Trophoblast cell (in vitro differentiated cells and primary cell): ENCODE data around the gene RAB22A.

Experiments
- DNase-seq, 2 donors: peaks; one replicate each; pipeline ENCODE4 v3.0.0-alpha.2; 2016
- H2AFZ ChIP-seq: 2 replicates; pipeline ENCODE4 v1.6.1; 2013; ENCODE audit warnings: low read length, moderate library complexity, mild to moderate bottlenecking; ENCODE audit not compliant: insufficient read depth, poor library complexity
- H2AK5ac ChIP-seq: 2 replicates; pipeline ENCODE4 v1.6.1; 2013; ENCODE audit warnings: mild to moderate bottlenecking, low read length
- H2BK120ac ChIP-seq: 2 replicates; pipeline ENCODE4 v1.6.1; 2013; ENCODE audit warnings: low read length, mild to moderate bottlenecking, moderate library complexity; ENCODE audit not compliant: insufficient read depth, poor library complexity
- H2BK12ac ChIP-seq: 2 replicates; pipeline ENCODE4 v1.6.1; 2013; ENCODE audit warnings: mild to moderate bottlenecking, low read length, moderate library complexity
- H2BK5ac ChIP-seq: 2 replicates; pipeline ENCODE4 v1.6.1; 2013; ENCODE audit warnings: low read length, low read depth, moderate library complexity, mild to moderate bottlenecking; ENCODE audit not compliant: poor library complexity
- H3K14ac ChIP-seq: 2 replicates; pipeline ENCODE4 v1.6.1; 2013; ENCODE audit warnings: mild to moderate bottlenecking, low read length
- H3K18ac ChIP-seq: 2 replicates; pipeline ENCODE4 v1.6.1; 2013; ENCODE audit warnings: mild to moderate bottlenecking, low read length
- H3K23ac ChIP-seq: 2 replicates; pipeline ENCODE4 v1.6.1; 2013; ENCODE audit warnings: low read length
- H3K27ac ChIP-seq: 2 replicates; pipeline ENCODE4 v1.5.1; 2013; ENCODE audit warnings: low read depth, mild to moderate bottlenecking, inconsistent platforms, low read length, moderate library complexity
- H3K27me3 ChIP-seq: 2 replicates; pipeline ENCODE4 v1.6.1; 2013; ENCODE audit warnings: inconsistent platforms, mild to moderate bottlenecking, low read length, moderate library complexity; ENCODE audit not compliant: insufficient read depth
- H3K36me3 ChIP-seq, 2 experiments: 1 replicate in 1 of 2; 2 replicates in 1 of 2; pipeline ENCODE4 v1.6.1; 2013; ENCODE audit warnings: low read length in 2 of 2, mild to moderate bottlenecking in 2 of 2, moderate library complexity in 1 of 2; ENCODE audit not compliant: insufficient read depth in 2 of 2, control insufficient read depth in 1 of 2
- H3K4ac ChIP-seq: 2 replicates; pipeline ENCODE4 v1.6.1; 2013; ENCODE audit warnings: low read depth, mild to moderate bottlenecking, low read length, moderate library complexity
- H3K4me1 ChIP-seq, 2 experiments: 1 replicate in 1 of 2; 2 replicates in 1 of 2; pipeline ENCODE4 v1.6.1; 2013; ENCODE audit warnings: low read length in 2 of 2, mild to moderate bottlenecking in 2 of 2, moderate library complexity in 1 of 2; ENCODE audit not compliant: insufficient read depth in 2 of 2, control insufficient read depth in 1 of 2
- H3K4me2 ChIP-seq: 2 replicates; pipeline ENCODE4 v1.6.1; 2013; ENCODE audit warnings: inconsistent platforms, mild to moderate bottlenecking, low read length, moderate library complexity
- H3K4me3 ChIP-seq: 2 replicates; pipeline ENCODE4 v1.5.1; 2013; ENCODE audit warnings: mild to moderate bottlenecking, low read depth, low read length, inconsistent platforms
- H3K79me1 ChIP-seq: one replicate; pipeline ENCODE4 v1.6.1; 2013; ENCODE audit warnings: low read length
- H3K79me2 ChIP-seq: 2 replicates; pipeline ENCODE4 v1.6.1; 2013; ENCODE audit warnings: low read length, mild to moderate bottlenecking; ENCODE audit not compliant: control insufficient read depth, insufficient read depth, poor library complexity
- H3K9ac ChIP-seq: 2 replicates; pipeline ENCODE4 v1.6.1; 2013; ENCODE audit warnings: mild to moderate bottlenecking, low read length
- H3K9me3 ChIP-seq: 2 replicates; pipeline ENCODE4 v1.6.1; 2013; ENCODE audit warnings: low read depth, mild to moderate bottlenecking, control low read depth, inconsistent platforms, low read length; ENCODE audit not compliant: insufficient read depth
- H4K12ac ChIP-seq: 2 replicates; pipeline ENCODE4 v1.6.1; 2013; ENCODE audit warnings: low read depth, mild to moderate bottlenecking, low read length, moderate library complexity
- H4K8ac ChIP-seq: 2 replicates; pipeline ENCODE4 v1.6.1; 2013; ENCODE audit warnings: low read depth, mild to moderate bottlenecking, low read length, moderate library complexity
- H4K91ac ChIP-seq: one replicate; pipeline ENCODE4 v1.6.1; 2013; ENCODE audit warnings: low read depth, mild to moderate bottlenecking, low read length, moderate library complexity
- WGBS: extraction: QIAGEN DNeasy Blood & Tissue Kit; methylation state at CpG from one replicate; pipeline ENCODE4 v1.1.7; 2013; ENCODE audit warnings: missing lambda C conversion rate; ENCODE audit not compliant: insufficient read length, insufficient coverage; ENCODE audit errors: extremely low coverage; 5-methylcytosine and 5-hydroxymethylcytosine counted together

The RAB22A gene

GRCh38 chr20:58267389-58268215 lies 41.9 kb upstream of the RAB22A start:
- Histone ChIP-seq H4K8ac (no peak overlapping the region), H2AK5ac (no peak overlapping the region), H3K9me3 (peaks cover 5% of the 10 kb centered on the region), H3K27me3 (no peaks in the 10 kb centered on the region), H3K36me3 (peaks cover 8 to 10% of the 10 kb centered on the region in 2 experiments), H4K12ac (no peak overlapping the region), H3K9ac (no peak overlapping the region), H4K91ac (no peak overlapping the region), H2BK12ac (no peak overlapping the region), H3K18ac (no peak overlapping the region), H3K23ac (no peak overlapping the region), H3K79me1 (no peaks in the 10 kb centered on the region), H2BK120ac (no peak overlapping the region), H3K27ac (no peak overlapping the region), H3K4me3 (no peak overlapping the region), H2AFZ (no peak overlapping the region), H3K4me2 (no peak overlapping the region), H3K79me2 (no peaks in the 10 kb centered on the region), H3K14ac (no peak overlapping the region), H3K4ac (no peak overlapping the region), H2BK5ac (no peak overlapping the region), H3K4me1 (no peaks in the 10 kb centered on the region)
- no CpG with 5 or more reads among the region's 9 CpGs for WGBS
- no peak for DNase-seq

DNA sequence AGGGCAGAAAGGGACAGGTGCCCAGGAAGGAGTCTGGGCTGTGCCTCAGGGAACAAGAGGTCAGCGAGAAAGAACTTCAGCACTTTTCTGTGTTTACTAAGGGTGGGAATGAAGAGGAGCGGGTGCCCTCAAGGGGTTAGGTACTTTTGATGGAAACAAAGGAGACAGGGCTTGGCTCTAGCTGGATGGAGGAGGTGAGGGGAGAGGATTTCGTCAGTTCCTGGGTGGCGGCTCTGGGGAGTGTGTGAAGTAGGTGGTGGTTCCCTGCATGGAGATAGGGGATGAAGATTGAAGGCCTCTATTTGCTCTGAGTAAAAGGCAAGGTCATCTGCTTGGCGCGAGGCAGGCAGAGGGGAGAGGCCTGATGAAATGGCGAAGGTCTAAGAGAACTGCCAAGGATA lies 41.1 kb upstream of the RAB22A start:
- no peak overlapping the region for H3K18ac ChIP-seq
- peaks cover 4 to 9% of the 10 kb centered on the region in 2 experiments for H3K36me3 ChIP-seq
- H3K4me3 ChIP-seq, result no peak overlapping the region
- H4K12ac ChIP-seq, result no peak overlapping the region
- H3K4me1 ChIP-seq, result no peaks in the 10 kb centered on the region
- no peak overlapping the region for H4K8ac ChIP-seq
- no peak overlapping the region for H2BK120ac ChIP-seq
- H3K9me3 ChIP-seq, result peaks cover 6% of the 10 kb centered on the region
- H3K9ac ChIP-seq, result no peak overlapping the region
- no peaks in the 10 kb centered on the region for H3K79me1 ChIP-seq
- no peak overlapping the region for H4K91ac ChIP-seq
- no peaks in the 10 kb centered on the region for H3K79me2 ChIP-seq
- no peak overlapping the region for H3K14ac ChIP-seq
- no peaks in the 10 kb centered on the region for H3K27me3 ChIP-seq
- H3K27ac ChIP-seq, result no peak overlapping the region
- H3K23ac ChIP-seq, result no peak overlapping the region
- H2BK5ac ChIP-seq, result no peak overlapping the region
- WGBS, result no CpG with 5 or more reads among the region's 7 CpGs
- no peak overlapping the region for H2AFZ ChIP-seq
- H3K4ac ChIP-seq, result no peak overlapping the region
- no peak overlapping the region for H2AK5ac ChIP-seq
- DNase-seq, result no peak
- no peak overlapping the region for H3K4me2 ChIP-seq
- no peak overlapping the region for H2BK12ac ChIP-seq

GRCh38 chr20:58268936-58269619 lies 40.4 kb upstream of the RAB22A start:
- Histone ChIP-seq H2AFZ (no peak overlapping the region), H3K4me3 (no peak overlapping the region), H3K4ac (no peak overlapping the region), H4K91ac (no peak overlapping the region), H3K27ac (no peak overlapping the region), H3K79me1 (no peaks in the 10 kb centered on the region), H3K9me3 (peaks cover 9% of the 10 kb centered on the region), H3K79me2 (no peaks in the 10 kb centered on the region), H3K4me2 (no peak overlapping the region), H2AK5ac (no peak overlapping the region), H4K12ac (no peak overlapping the region), H3K23ac (no peak overlapping the region), H2BK5ac (no peak overlapping the region), H3K36me3 (peaks cover 4 to 8% of the 10 kb centered on the region in 2 experiments), H3K4me1 (no peaks in the 10 kb centered on the region), H2BK120ac (no peak overlapping the region), H2BK12ac (no peak overlapping the region), H4K8ac (no peak overlapping the region), H3K18ac (no peak overlapping the region), H3K27me3 (no peaks in the 10 kb centered on the region), H3K9ac (no peak overlapping the region), H3K14ac (no peak overlapping the region)
- no CpG with 5 or more reads among the region's 13 CpGs for WGBS
- DNase-seq, result no peak

DNA sequence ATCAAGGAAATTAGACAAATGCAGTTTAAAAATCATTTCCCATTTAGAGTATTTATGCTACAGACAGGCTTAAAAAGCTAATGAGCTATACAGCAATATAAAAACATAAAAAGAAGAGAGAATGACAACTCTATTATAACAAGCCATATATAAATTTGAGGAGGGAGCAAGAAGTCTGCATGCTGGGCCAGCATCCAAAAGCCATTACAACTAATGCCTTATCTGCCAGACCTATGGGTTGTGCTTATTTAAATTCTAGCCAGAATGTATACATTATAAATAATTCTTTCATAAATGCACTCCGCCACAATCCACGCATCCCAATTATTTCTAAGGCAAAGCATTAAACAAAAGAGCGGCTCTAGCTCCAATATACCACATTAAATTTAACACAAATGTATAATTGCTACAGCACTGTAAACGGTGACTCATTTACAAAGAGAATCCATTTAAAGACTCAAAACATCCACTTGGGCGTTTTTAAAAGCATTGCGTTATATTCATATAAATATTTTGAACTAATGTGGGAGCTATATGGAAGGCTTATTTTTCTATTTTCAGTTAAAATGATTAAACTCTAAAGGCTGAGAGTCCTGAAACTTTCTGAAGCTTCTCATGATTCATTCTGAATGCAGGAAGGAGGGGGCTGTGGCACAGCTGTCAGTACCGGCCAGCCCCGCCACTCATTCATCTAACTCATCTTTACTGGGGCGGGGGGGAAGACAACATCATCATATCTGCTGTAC lies 37.7 kb upstream of the RAB22A start:
- no peak overlapping the region for H3K9ac ChIP-seq
- H2AFZ ChIP-seq, result no peak overlapping the region
- no CpG with 5 or more reads among the region's 9 CpGs for WGBS

More for the DNA sequence above, 37.7 kb upstream of the RAB22A start:
- H3K4ac ChIP-seq, result no peak overlapping the region
- H3K4me1 ChIP-seq, result no peaks in the 10 kb centered on the region
- no peak overlapping the region for H2AK5ac ChIP-seq
- no peak overlapping the region for H3K18ac ChIP-seq
- no peaks in the 10 kb centered on the region for H3K27me3 ChIP-seq
- peaks cover 9% of the 10 kb centered on the region for H3K9me3 ChIP-seq
- H3K27ac ChIP-seq, result no peak overlapping the region
- H3K4me3 ChIP-seq, result no peak overlapping the region
- no peaks in the 10 kb centered on the region for H3K79me2 ChIP-seq
- no peak overlapping the region for H3K14ac ChIP-seq
- no peak for DNase-seq
- H4K91ac ChIP-seq, result no peak overlapping the region
- H3K23ac ChIP-seq, result no peak overlapping the region
- H3K79me1 ChIP-seq, result no peaks in the 10 kb centered on the region
- H2BK120ac ChIP-seq, result no peak overlapping the region
- no peak overlapping the region for H2BK12ac ChIP-seq
- H2BK5ac ChIP-seq, result no peak overlapping the region
- H3K36me3 ChIP-seq, result peaks cover 3 to 4% of the 10 kb centered on the region in 2 experiments
- H3K4me2 ChIP-seq, result no peak overlapping the region
- no peak overlapping the region for H4K12ac ChIP-seq
- no peak overlapping the region for H4K8ac ChIP-seq
